Motor neuron (in vitro differentiated cells): ENCODE data around the gene BPNT1. TPM values are rescaled to one million over a fixed set of nuclear protein-coding genes. Genes with fewer than 3 reads are reported as not detected.
A peak's percentile ranks its signal among the peaks of the same experiment; 100 is the strongest.
"Not testable (repeated sequence)": the region's sequence is repeated elsewhere in the genome, so short reads cannot be mapped to it uniquely, and the experiment has no call there.

ENCODE experiments used
- ATAC-seq, 8 experiments: fragments of 200-7000 bp; cut with Tn5 transposase; replicated peaks in 6 of 8; 2 replicates each; pipeline ENCODE4 v1.8.0; 2021; ENCODE audit warnings: mild to moderate bottlenecking in 8 of 8, moderate library complexity in 8 of 8
- H3K27ac ChIP-seq, 2 donors: fragments of 250-450 bp; sonication (Bioruptor Pico); 2 replicates each; pipeline ENCODE4 v1.9.0; 2021; ENCODE audit warnings: antibody characterized with exemption in 2 of 2, mild to moderate bottlenecking in 2 of 2, moderate library complexity in 1 of 2
- H3K4me1 ChIP-seq, 2 donors: fragments of 250-450 bp; sonication (Bioruptor Pico); replicated peaks in 1 of 2; 2 replicates each; pipeline ENCODE4 v1.6.1; 2021; ENCODE audit warnings: antibody characterized with exemption in 2 of 2, mild to moderate bottlenecking in 2 of 2, moderate library complexity in 1 of 2
- H3K4me3 ChIP-seq, 5 donors: fragments of 250-450 bp; sonication (Bioruptor Pico); 2 replicates each; pipeline ENCODE4 v1.9.0; 2021; ENCODE audit warnings: antibody characterized with exemption in 5 of 5, mild to moderate bottlenecking in 5 of 5, moderate library complexity in 4 of 5
- WGBS, 10 experiments: fragments of 450-650 bp; shearing (Covaris generic); methylation state at CpG; one replicate each; pipeline ENCODE4 v1.0.0; 2022; 5-methylcytosine and 5-hydroxymethylcytosine counted together
- in situ Hi-C, 9 experiments: fragments of 400-800 bp; cut with MboI; loops; one replicate each; pipeline ENCODE4 v1.15.0; 2021; ENCODE audit warnings: low sequenced_read_pairs in 9 of 9, low pct_unique_long_range_greater_than_20kb in 2 of 9; ENCODE audit not compliant: unreplicated experiment in 9 of 9
- total RNA-seq, 8 experiments: library from RNA; unstranded; fragments of 300-600 nt; gene quantifications; 2 replicates each; pipeline versions ENCODE4 v1.2.3 to v1.2.4, GENCODE V29; 2022

Gene BPNT1
- total RNA-seq, 8 experiments from 2014 or later = 17.9 to 31.0 (median 23.5) TPM

DNA sequence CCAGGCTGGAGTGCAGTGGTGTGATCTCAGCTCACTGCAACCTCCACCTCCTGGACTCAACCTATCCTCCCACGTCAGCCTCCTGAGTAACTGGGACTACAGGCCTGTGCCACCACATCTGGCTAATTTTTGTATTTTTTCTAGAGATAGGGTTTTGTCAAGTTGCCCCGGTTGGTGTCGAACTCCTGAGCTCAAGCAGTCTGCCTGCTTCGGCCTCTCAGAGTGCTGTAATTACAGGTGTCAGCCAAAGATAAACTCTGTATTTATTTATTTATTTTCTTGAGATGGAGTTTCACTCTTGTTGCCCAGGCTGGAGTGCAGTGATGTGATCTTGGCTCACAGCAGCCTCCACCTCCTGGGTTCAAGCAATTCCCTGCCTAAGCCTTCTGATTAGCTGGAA lies 23.0 kb upstream of the BPNT1 start:
- in situ Hi-C loops = loop anchor here in 1 of 9 experiments (25.0 kb wide), 1 partner anchor 100 kb away; no protein-coding TSS in a partner anchor
- ATAC-seq, H3K27ac ChIP-seq, H3K4me1 ChIP-seq, H3K4me3 ChIP-seq: not testable (repeated sequence)
- WGBS, 10 experiments = 91 to 100% (median 97%) methylated on average over 3 to 4 of the region's 4 CpGs; no CpG with 5 or more reads in 2 of the 10 experiments

DNA sequence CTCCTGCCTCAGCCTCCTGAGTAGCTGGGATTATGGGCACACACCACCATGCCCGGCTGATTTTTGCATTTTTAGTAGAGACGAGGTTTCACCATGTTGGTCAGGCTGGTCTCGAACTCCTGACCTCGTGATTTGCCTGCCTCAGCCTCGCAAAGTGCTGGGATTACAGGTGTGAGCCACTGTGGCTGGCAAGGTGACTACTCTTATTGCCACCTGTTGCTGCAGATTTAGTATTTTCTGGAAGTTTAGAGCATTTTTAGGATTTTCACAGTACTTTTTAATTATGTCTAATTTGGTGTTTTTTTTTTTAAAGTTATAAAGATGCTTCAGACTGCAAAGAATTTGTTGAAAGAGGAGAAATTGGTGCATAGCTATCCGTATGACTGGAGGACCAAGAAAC lies 20.9 kb upstream of the BPNT1 start:
- H3K4me3 ChIP-seq, H3K27ac ChIP-seq, H3K4me1 ChIP-seq, ATAC-seq: not testable (repeated sequence)
- 80 to 100% (median 97%) methylated on average over 1 to 6 of the region's 6 CpGs; no CpG with 5 or more reads in 3 of the 10 experiments for WGBS, 10 experiments
- in situ Hi-C loops = loop anchor here in 1 of 9 experiments (25.0 kb wide), 1 partner anchor 98 kb away; no protein-coding TSS in a partner anchor

DNA sequence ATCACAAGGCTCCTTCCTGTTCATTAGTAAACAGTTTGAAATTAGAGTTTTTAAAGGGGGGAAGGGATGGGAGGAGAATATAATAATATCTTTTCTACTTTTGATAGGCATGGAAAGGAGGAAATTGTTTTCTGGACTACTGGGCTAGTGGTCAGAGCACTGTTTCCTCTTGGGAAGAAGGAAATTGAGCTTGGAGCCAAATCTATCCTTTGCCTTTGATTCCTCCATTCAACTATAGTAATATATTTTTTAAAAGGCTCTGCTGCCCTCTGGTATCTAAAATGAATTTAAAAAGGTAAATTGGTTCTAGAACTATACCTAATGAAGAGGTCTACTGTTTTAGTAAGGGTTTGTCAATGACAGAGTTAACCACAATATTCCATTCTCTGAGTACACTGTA lies 10.2 kb upstream of the BPNT1 start:
- in situ Hi-C loops = loop anchor here in 1 of 9 experiments (25.0 kb wide), 1 partner anchor 88 kb away; no protein-coding TSS in a partner anchor
- no peak overlapping the region for H3K4me3 ChIP-seq
- ATAC-seq = no peak
- H3K4me1 ChIP-seq = peaks cover 5 to 9% of the 10 kb centered on the region in 2 donors
- H3K27ac ChIP-seq = no peak overlapping the region

GRCh38 chr1:220094016-220094911 lies 4.7 kb upstream of the BPNT1 start, which contains the start of gene IARS2:
Gene IARS2, plus strand, starts transcription at chr1:220094132. Its CDS starts 85 bp downstream, at chr1:220094217.
- in situ Hi-C loops = no loop called here
- peak within 1 kb of the TSS; percentile 78 to 99 (median 94) for H3K4me3 ChIP-seq
- H3K4me1 ChIP-seq = peaks cover 6 to 9% of the 10 kb centered on the region in 2 donors
- peak; percentile 73 to 87 (median 84) for ATAC-seq
- H3K27ac ChIP-seq = peak within 1 kb of the TSS in 1 of 2 donors; percentile 46
- WGBS, 10 experiments = 0 to 20% (median 3%) methylated on average over 1 to 19 of the region's 73 CpGs; no CpG with 5 or more reads in 2 of the 10 experiments

DNA sequence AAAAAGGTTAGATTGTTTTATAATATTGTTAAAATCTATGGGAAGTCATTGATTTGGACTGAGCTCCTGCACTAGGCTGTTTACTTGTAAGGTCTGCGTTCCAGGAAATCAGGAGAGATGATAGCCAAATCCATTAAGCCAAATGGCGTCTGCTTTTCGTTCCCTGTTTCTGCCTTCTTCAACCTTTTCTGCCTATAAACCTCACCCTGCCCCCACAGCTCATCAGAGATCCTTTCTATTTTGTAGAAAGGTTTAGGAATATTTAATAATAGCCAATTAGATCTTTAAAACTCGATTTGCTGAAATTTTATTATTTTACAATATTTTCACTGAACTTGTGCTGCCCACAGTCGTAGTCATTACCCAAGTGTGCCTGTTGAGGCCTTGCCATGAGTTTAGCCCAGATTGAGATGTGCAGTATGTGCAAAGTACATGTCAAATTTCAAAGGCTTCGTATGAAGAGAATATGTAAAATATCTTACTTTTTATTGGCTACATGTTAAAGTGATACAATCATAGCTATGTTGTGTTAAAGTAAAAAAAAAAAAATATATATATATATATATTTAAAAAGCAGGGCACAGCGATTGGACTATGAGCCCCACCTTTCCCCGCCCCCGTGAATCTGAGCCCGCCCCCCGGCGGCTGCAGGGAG lies 3.9 kb upstream of the BPNT1 start:
- H3K4me1 ChIP-seq = peaks cover 6 to 13% of the 10 kb centered on the region in 2 donors
- 20 to 76% (median 59%) methylated on average over 1 to 7 of the region's 12 CpGs for WGBS, 10 experiments
- in situ Hi-C loops = no loop called here
- no peak for ATAC-seq
- peak overlapping the region; percentile 78 to 99 (median 94) for H3K4me3 ChIP-seq
- H3K27ac ChIP-seq = no peak overlapping the region

- Histone ChIP-seq H3K27ac (no peak overlapping the region), H3K4me1 (peaks cover 6 to 13% of the 10 kb centered on the region in 2 donors), H3K4me3 (no peak overlapping the region)
- WGBS, 10 experiments = 63 to 100% (median 100%) methylated on average over 1 of the region's 1 CpG; no CpG with 5 or more reads in 3 of the 10 experiments
- in situ Hi-C loops = no loop called here
- no peak for ATAC-seq
Observed at GRCh38 chr1:220092694-220093093, 3.1 kb upstream of the BPNT1 start.

DNA sequence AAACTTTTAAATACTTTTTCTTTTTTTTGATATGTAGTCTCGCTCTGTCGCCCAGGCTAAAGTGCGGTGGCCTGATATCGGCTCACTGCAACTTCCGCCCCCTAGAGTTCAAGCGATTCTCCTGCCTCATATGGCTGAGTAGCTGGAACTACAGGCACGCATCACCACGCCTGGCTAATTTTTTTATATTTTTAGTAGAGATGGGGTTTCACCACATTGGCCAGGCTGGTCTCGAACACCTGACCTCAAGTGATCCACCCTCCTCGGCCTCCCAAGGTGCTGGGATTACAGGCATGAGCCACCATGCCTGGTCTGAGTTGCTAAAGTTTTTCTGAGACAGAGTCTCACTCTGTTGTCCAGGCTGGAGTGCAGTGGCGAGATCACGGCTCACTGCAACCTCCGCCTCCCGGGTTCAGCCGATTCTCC lies 3.3 kb downstream of the BPNT1 start:
- H3K4me3 ChIP-seq, H3K27ac ChIP-seq, ATAC-seq, in situ Hi-C loops, H3K4me1 ChIP-seq: not testable (repeated sequence)
- WGBS, 10 experiments = 82 to 100% (median 87%) methylated on average over 2 to 15 of the region's 15 CpGs; no CpG with 5 or more reads in 2 of the 10 experiments

- ATAC-seq = no peak
- no peak overlapping the region for H3K4me3 ChIP-seq
- in situ Hi-C loops = no loop called here
- no peak overlapping the region for H3K27ac ChIP-seq
- 80 to 100% (median 95%) methylated on average over 1 of the region's 1 CpG for WGBS, 10 experiments
- H3K4me1 ChIP-seq = peaks cover 0 to 4% of the 10 kb centered on the region in 2 donors
Observed at GRCh38 chr1:220084460-220084859, 5.1 kb downstream of the BPNT1 start.

DNA sequence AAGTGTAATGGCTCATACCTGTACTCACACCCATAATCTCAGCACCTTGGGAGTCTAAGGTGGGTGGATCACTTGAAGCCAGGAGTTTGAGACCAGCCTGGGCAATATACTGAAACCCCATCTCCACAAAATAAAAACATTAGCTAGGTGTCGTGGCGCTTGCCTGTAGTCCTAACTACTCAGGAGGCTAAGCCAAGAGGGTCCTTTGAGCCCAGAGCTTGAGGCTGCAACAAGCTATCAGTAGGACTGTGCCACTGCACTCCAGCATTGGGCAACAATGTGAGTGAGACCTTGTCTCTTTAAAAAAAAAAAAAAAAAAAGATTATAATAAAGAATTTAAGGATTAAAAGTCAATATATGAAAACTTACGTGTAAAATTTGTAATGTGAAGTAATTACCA lies 11.7 kb downstream of the BPNT1 start:
- no peak for ATAC-seq
- H3K27ac ChIP-seq = no peak overlapping the region
- H3K4me3 ChIP-seq = no peak overlapping the region
- in situ Hi-C loops = no loop called here
- whole genome bisulfite sequencing, 10 experiments = 86 to 100% (median 94%) methylated on average over 1 to 3 of the region's 3 CpGs
- H3K4me1 ChIP-seq = no peaks in the 10 kb centered on the region

- no peak overlapping the region for H3K27ac ChIP-seq
- WGBS, 10 experiments = 50 to 100% (median 95%) methylated on average over 1 to 4 of the region's 4 CpGs
- no peak overlapping the region for H3K4me3 ChIP-seq
- in situ Hi-C loops = no loop called here
- H3K4me1 ChIP-seq = no peaks in the 10 kb centered on the region
- peak in 3 of 8 experiments; percentile 63 to 79 (median 75) for ATAC-seq
Observed at GRCh38 chr1:220076861-220077762, 12.5 kb downstream of the BPNT1 start.

DNA sequence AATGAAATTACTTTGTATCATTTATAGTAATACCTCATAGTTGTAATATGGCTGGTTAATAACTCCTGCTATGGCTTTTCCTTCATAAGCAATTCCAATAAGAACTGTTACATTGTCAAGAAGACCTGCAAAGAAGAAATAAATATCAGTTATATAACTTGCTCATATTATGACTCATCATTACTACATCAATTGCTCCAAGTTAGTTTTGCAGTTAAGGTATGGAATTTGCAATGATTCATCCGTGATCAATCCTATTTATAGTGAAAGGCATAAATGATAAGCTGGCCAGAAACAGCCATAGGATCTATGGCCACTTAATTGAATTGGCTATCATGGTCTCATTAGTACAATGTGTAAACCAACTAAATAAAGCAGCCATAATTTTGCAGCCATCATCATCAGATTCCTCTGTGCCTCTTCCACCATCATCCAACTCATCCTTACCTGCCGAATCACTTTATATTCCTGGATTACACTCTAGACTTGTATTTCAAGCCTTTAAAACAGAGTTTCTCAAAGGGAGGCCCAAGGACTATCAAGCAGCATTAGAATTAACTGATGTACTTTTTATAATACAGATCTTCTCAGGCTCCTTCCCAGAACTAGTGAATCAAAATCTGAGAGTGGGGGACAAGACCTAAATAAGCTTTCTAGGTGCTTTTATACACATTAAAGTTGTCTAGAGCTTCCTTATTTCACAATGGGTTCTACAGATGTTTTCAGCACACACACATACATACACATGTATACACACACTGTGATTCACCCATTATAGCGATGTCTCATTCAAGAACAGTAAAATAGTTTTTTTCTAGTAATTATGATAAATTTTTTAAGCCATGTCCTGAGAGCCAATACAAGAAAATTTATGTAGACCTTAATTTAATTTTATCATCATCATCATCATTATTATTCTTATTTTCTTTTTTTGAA lies 22.1 kb downstream of the BPNT1 start:
- Histone ChIP-seq H3K4me3 (no peak overlapping the region), H3K27ac (no peak overlapping the region), H3K4me1 (no peaks in the 10 kb centered on the region)
- WGBS, 10 experiments = 43 to 100% (median 92%) methylated on average over 1 to 3 of the region's 3 CpGs; no CpG with 5 or more reads in 1 of the 10 experiments
- in situ Hi-C loops = no loop called here
- peak in 2 of 8 experiments; percentile 43 to 55 for ATAC-seq
